Muscle of leg (tissue), 11 donors: ENCODE measurements around the gene CASZ1. TPM values are rescaled to one million over a fixed set of nuclear protein-coding genes. Genes with fewer than 3 reads are reported as not detected.
A peak's percentile ranks its signal among the peaks of the same experiment; 100 is the strongest.

Experiments used
- DNase-seq: peaks from one replicate; pipeline ENCODE4 v3.0.0; 2013
- H3K27ac ChIP-seq: one replicate; pipeline ENCODE4 v1.5.1; 2013; ENCODE audit warnings: mild to moderate bottlenecking, low read length, control low read depth
- H3K27me3 ChIP-seq: one replicate; pipeline ENCODE4 v1.6.1; 2013; ENCODE audit warnings: low read length; ENCODE audit not compliant: control insufficient read depth, insufficient read depth
- H3K36me3 ChIP-seq: one replicate; pipeline ENCODE4 v1.6.1; 2013; ENCODE audit warnings: low read length; ENCODE audit not compliant: control insufficient read depth, insufficient read depth
- H3K4me1 ChIP-seq: one replicate; pipeline ENCODE4 v1.6.1; 2013; ENCODE audit warnings: low read length; ENCODE audit not compliant: control insufficient read depth, insufficient read depth
- H3K4me3 ChIP-seq: one replicate; pipeline ENCODE4 v1.5.1; 2013; ENCODE audit warnings: low read length, control low read depth
- H3K9me3 ChIP-seq: replicated peaks from 2 replicates; pipeline ENCODE4 v1.6.1; 2013; ENCODE audit warnings: low read depth, low read length; ENCODE audit not compliant: control insufficient read depth
- WGBS: methylation state at CpG from one replicate; pipeline ENCODE4 v1.1.5; 2013; ENCODE audit warnings: missing lambda C conversion rate; ENCODE audit not compliant: insufficient coverage; 5-methylcytosine and 5-hydroxymethylcytosine counted together
- polyA plus RNA-seq, 8 donors: library from polyadenylated mRNA; unstranded; fragments of 120-200 nt; gene quantifications; one replicate each; pipeline versions ENCODE4 v1.2.1 to v1.2.3, GENCODE V29; 2013; ENCODE audit warnings: inconsistent platforms in 1 of 8, low replicate concordance in 1 of 8; ENCODE audit not compliant: insufficient read length in 8 of 8, insufficient read depth in 1 of 8
- total RNA-seq: library from RNA; stranded (reverse); fragments of 120-200 nt; gene quantifications from one replicate; pipeline ENCODE4 v1.2.4, GENCODE V29; 2013

Gene CASZ1
- total and polyA plus RNA-seq, 9 donors, result 30.8 to 68.4 (median 45.3) TPM

GRCh38 chr1:10681296-10682107 is 114.9 kb downstream of the CASZ1 start:
- Histone ChIP-seq H3K36me3 (no peaks in the 10 kb centered on the region), H3K9me3 (no peaks in the 10 kb centered on the region), H3K27ac (peak overlapping the region; percentile 95), H3K27me3 (peaks cover 9% of the 10 kb centered on the region), H3K4me3 (no peak overlapping the region), H3K4me1 (peaks cover 98% of the 10 kb centered on the region)
- 50% methylated on average over 11 of the region's 18 CpGs for WGBS
- DNase-seq, result peak; percentile 68

GRCh38 chr1:10680487-10680886 is 116.0 kb downstream of the CASZ1 start:
- H3K4me1 ChIP-seq, result peaks cover 96% of the 10 kb centered on the region
- H3K36me3 ChIP-seq, result no peaks in the 10 kb centered on the region
- H3K9me3 ChIP-seq, result no peaks in the 10 kb centered on the region
- WGBS, result 59% methylated on average over 4 of the region's 11 CpGs
- H3K27me3 ChIP-seq, result peaks cover 9% of the 10 kb centered on the region
- DNase-seq, result no peak
- peak overlapping the region; percentile 95 for H3K27ac ChIP-seq
- no peak overlapping the region for H3K4me3 ChIP-seq

- Histone ChIP-seq H3K27me3 (peaks cover 9% of the 10 kb centered on the region), H3K9me3 (no peaks in the 10 kb centered on the region), H3K27ac (peak overlapping the region; percentile 89), H3K4me1 (peaks cover 88% of the 10 kb centered on the region), H3K4me3 (no peak overlapping the region), H3K36me3 (no peaks in the 10 kb centered on the region)
- WGBS, result 33% methylated on average over 5 of the region's 9 CpGs
- peak; percentile 90 for DNase-seq
Observed at GRCh38 chr1:10679496-10680220, 116.8 kb downstream of the CASZ1 start.

- H3K27ac ChIP-seq, result peak overlapping the region; percentile 89
- no peaks in the 10 kb centered on the region for H3K36me3 ChIP-seq
- H3K4me1 ChIP-seq, result peaks cover 81% of the 10 kb centered on the region
- H3K27me3 ChIP-seq, result peaks cover 10% of the 10 kb centered on the region
- no peaks in the 10 kb centered on the region for H3K9me3 ChIP-seq
- DNase-seq, result no peak
- no peak overlapping the region for H3K4me3 ChIP-seq
- WGBS, result 74% methylated on average over 11 of the region's 11 CpGs
Observed at GRCh38 chr1:10678852-10679251, 117.6 kb downstream of the CASZ1 start.

- peaks cover 76% of the 10 kb centered on the region for H3K4me1 ChIP-seq
- H3K4me3 ChIP-seq, result no peak overlapping the region
- DNase-seq, result no peak
- H3K36me3 ChIP-seq, result peaks cover 4% of the 10 kb centered on the region
- peak overlapping the region; percentile 89 for H3K27ac ChIP-seq
- H3K9me3 ChIP-seq, result no peaks in the 10 kb centered on the region
- WGBS, result 48% methylated on average over 6 of the region's 23 CpGs
- peaks cover 13% of the 10 kb centered on the region for H3K27me3 ChIP-seq
Observed at GRCh38 chr1:10678402-10678801, 118.0 kb downstream of the CASZ1 start.

GRCh38 chr1:10677491-10678391 is 118.7 kb downstream of the CASZ1 start:
- peak; percentile 32 for DNase-seq
- H3K4me1 ChIP-seq, result peaks cover 70% of the 10 kb centered on the region
- peak overlapping the region; percentile 89 for H3K27ac ChIP-seq
- WGBS, result 52% methylated on average over 14 of the region's 27 CpGs
- peaks cover 15% of the 10 kb centered on the region for H3K27me3 ChIP-seq
- no peak overlapping the region for H3K4me3 ChIP-seq
- peaks cover 5% of the 10 kb centered on the region for H3K36me3 ChIP-seq
- no peaks in the 10 kb centered on the region for H3K9me3 ChIP-seq

- peaks cover 14% of the 10 kb centered on the region for H3K27me3 ChIP-seq
Observed at GRCh38 chr1:10676963-10677362, 119.5 kb downstream of the CASZ1 start.

GRCh38 chr1:10675813-10676212 is 120.6 kb downstream of the CASZ1 start:
- Histone ChIP-seq H3K27ac (no peak overlapping the region), H3K36me3 (peaks cover 5% of the 10 kb centered on the region), H3K4me3 (no peak overlapping the region), H3K27me3 (peaks cover 17% of the 10 kb centered on the region), H3K4me1 (peaks cover 59% of the 10 kb centered on the region), H3K9me3 (no peaks in the 10 kb centered on the region)
- 86% methylated on average over 4 of the region's 5 CpGs for WGBS
- no peak for DNase-seq

More at GRCh38 chr1:10676963-10677362, 119.5 kb downstream of the CASZ1 start:
- Histone ChIP-seq H3K27ac (peak overlapping the region; percentile 89), H3K9me3 (no peaks in the 10 kb centered on the region), H3K4me1 (peaks cover 62% of the 10 kb centered on the region), H3K36me3 (peaks cover 5% of the 10 kb centered on the region), H3K4me3 (no peak overlapping the region)
- no peak for DNase-seq
- whole genome bisulfite sequencing, result 38% methylated on average over 7 of the region's 13 CpGs

GRCh38 chr1:10674700-10675609 is 121.5 kb downstream of the CASZ1 start:
- 78% methylated on average over 25 of the region's 29 CpGs for WGBS
- Histone ChIP-seq H3K4me3 (no peak overlapping the region), H3K27me3 (peaks cover 21% of the 10 kb centered on the region), H3K9me3 (no peaks in the 10 kb centered on the region), H3K27ac (no peak overlapping the region), H3K4me1 (peaks cover 56% of the 10 kb centered on the region), H3K36me3 (peaks cover 5% of the 10 kb centered on the region)
- no peak for DNase-seq
